ENCODE results near the gene EPHB2.
"Not testable (repeated sequence)": the region's sequence is repeated elsewhere in the genome, so short reads cannot be mapped to it uniquely, and the experiment has no call there.

Gene EPHB2

DNA sequence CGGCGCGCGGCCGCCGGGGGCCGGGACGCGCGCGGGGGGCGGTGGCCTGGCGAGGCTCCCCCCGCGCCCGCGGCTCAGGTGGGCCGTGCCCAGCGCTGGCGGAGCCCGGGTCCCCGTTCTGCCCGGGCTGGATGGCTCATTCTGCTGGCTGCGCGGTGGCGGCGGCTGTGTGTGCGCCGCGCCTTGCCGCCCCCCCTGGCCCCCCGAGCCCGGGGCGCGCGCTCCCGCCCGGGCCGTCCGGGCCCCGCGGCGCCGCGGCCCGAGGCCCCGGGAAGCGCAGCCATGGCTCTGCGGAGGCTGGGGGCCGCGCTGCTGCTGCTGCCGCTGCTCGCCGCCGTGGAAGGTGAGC lies at the start of gene EPHB2:
EPHB2 (plus strand) TSS at position 139 of the 349 bp plus-strand sequence; CDS start at position 283, 144 bp downstream.
- no peak for DNase-seq (ENCODE audit: low spot score)
- Mint-ChIP-seq H3K4me3 (peak within 1 kb of the TSS; percentile 59), H3K27ac (no peak within 1 kb of the TSS), H3K36me3 (ENCODE audit: low read depth) (no peaks in the 10 kb centered on the region), H3K9me3 (no peaks in the 10 kb centered on the region), H3K27me3 (ENCODE audit: low read depth) (peaks cover 56% of the 10 kb centered on the region), H3K4me1 (ENCODE audit: low read depth) (no peaks in the 10 kb centered on the region)

- no peak for DNase-seq (ENCODE audit: low spot score)
- Mint-ChIP-seq H3K4me1 (ENCODE audit: low read depth) (no peaks in the 10 kb centered on the region), H3K36me3 (ENCODE audit: low read depth) (no peaks in the 10 kb centered on the region), H3K4me3 (no peak overlapping the region), H3K27me3 (ENCODE audit: low read depth) (no peaks in the 10 kb centered on the region), H3K9me3 (no peaks in the 10 kb centered on the region), H3K27ac (no peak overlapping the region)
Observed at GRCh38 chr1:22661880-22662279, 48.8 kb upstream of the EPHB2 start.

DNA sequence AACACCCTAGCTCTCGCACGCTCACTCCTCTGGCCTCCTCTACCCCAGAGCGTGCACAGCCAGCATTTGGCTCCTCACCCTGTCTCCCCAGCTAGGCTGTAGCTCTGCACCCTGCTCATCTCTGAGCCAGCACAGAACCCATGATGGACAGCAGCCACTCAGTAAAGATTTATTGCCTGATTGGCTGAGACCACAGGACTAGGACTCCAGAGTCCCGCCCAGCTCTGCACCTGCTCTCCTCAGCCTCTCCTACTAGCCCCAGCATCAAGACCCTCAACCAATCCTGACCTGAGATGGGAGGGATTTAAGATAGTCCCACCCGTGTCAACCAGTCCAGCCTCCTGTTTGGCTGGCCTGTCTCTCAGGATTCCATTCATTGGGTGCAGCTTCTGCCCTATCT lies 48.3 kb upstream of the EPHB2 start:
- no peaks in the 10 kb centered on the region for H3K36me3 Mint-ChIP-seq (ENCODE audit: low read depth)
- DNase-seq (ENCODE audit: low spot score) = no peak
- H3K9me3 Mint-ChIP-seq = no peaks in the 10 kb centered on the region
- no peak overlapping the region for H3K27ac Mint-ChIP-seq
- H3K27me3 Mint-ChIP-seq (ENCODE audit: low read depth) = peaks cover under 1% of the 10 kb centered on the region
- H3K4me1 Mint-ChIP-seq (ENCODE audit: low read depth) = no peaks in the 10 kb centered on the region
- no peak overlapping the region for H3K4me3 Mint-ChIP-seq

GRCh38 chr1:22662986-22663408 lies 47.6 kb upstream of the EPHB2 start:
- Mint-ChIP-seq H3K4me3 (no peak overlapping the region), H3K27me3 (ENCODE audit: low read depth) (peaks cover 8% of the 10 kb centered on the region), H3K27ac (no peak overlapping the region), H3K9me3 (no peaks in the 10 kb centered on the region), H3K36me3 (ENCODE audit: low read depth) (no peaks in the 10 kb centered on the region), H3K4me1 (ENCODE audit: low read depth) (no peaks in the 10 kb centered on the region)
- no peak for DNase-seq (ENCODE audit: low spot score)

- H3K4me1 Mint-ChIP-seq (ENCODE audit: low read depth) = no peaks in the 10 kb centered on the region
- H3K9me3 Mint-ChIP-seq = no peaks in the 10 kb centered on the region
- H3K36me3 Mint-ChIP-seq (ENCODE audit: low read depth) = no peaks in the 10 kb centered on the region
- peaks cover 16% of the 10 kb centered on the region for H3K27me3 Mint-ChIP-seq (ENCODE audit: low read depth)
- no peak overlapping the region for H3K27ac Mint-ChIP-seq
- no peak for DNase-seq (ENCODE audit: low spot score)
- H3K4me3 Mint-ChIP-seq = no peak overlapping the region
Observed at GRCh38 chr1:22665752-22666151, 44.9 kb upstream of the EPHB2 start.

DNA sequence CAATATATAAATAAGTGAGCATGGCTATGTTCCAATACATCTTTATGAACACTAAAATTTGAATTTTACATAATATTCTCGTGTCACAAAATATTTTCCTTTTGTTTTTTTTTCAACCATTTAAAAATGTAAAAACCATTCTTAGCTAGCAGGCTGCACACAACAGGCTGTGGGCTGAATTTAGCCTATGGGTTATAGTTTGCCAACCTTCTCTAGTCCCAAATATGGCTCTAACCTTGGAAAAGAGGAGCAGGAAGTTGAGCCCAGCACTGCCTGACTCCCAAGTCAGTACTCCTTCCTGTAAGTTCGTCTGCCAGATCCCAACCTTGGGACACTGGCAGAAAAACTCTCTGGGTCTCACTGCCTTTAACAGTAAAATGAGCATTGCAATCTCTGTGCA lies 44.2 kb upstream of the EPHB2 start:
- Mint-ChIP-seq H3K27ac (no peak overlapping the region), H3K36me3 (ENCODE audit: low read depth) (no peaks in the 10 kb centered on the region), H3K27me3 (ENCODE audit: low read depth) (peaks cover 16% of the 10 kb centered on the region), H3K4me3 (no peak overlapping the region), H3K9me3 (no peaks in the 10 kb centered on the region), H3K4me1 (ENCODE audit: low read depth) (no peaks in the 10 kb centered on the region)
- DNase-seq (ENCODE audit: low spot score) = no peak

GRCh38 chr1:22668840-22669239 lies 41.8 kb upstream of the EPHB2 start:
- DNase-seq (ENCODE audit: low spot score); H3K9me3 Mint-ChIP-seq; H3K27ac Mint-ChIP-seq; H3K36me3 Mint-ChIP-seq (ENCODE audit: low read depth); H3K4me3 Mint-ChIP-seq; H3K4me1 Mint-ChIP-seq (ENCODE audit: low read depth): not testable (repeated sequence)
- peaks cover 16% of the 10 kb centered on the region for H3K27me3 Mint-ChIP-seq (ENCODE audit: low read depth)

DNA sequence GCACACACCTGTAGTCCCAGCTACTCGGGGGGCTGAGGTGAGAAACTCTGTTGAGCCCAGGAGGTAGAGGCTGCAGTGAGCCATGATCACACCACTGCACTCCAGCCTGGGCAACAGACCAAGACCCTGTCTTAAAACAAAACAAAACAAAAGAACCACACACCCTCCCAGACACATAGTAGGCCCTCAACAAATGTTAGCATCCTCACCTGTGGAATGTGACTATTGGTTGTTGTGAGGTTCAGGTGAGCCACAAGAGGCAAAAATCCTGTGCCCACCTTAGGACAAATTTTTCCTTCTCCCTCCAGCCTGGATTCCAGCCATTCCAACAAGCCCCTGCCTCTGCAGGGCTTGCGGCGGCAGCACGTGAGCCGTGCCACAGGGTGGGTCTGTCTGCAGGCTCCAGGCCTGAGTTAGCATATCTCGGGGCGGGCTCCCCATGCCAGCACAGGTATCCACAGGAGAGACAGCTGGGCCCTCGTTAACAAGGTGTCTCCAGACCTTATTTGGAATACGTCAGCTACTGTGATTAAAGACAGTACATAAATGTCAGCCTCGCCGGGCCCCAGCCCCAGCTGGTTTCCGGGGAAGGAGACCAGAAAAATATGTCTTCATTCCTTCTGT lies 40.2 kb upstream of the EPHB2 start:
- H3K4me3 Mint-ChIP-seq = no peak overlapping the region
- DNase-seq (ENCODE audit: low spot score) = no peak
- no peaks in the 10 kb centered on the region for H3K4me1 Mint-ChIP-seq (ENCODE audit: low read depth)
- no peaks in the 10 kb centered on the region for H3K9me3 Mint-ChIP-seq
- H3K27me3 Mint-ChIP-seq (ENCODE audit: low read depth) = peaks cover 22% of the 10 kb centered on the region
- H3K27ac Mint-ChIP-seq = no peak overlapping the region
- no peaks in the 10 kb centered on the region for H3K36me3 Mint-ChIP-seq (ENCODE audit: low read depth)

DNA sequence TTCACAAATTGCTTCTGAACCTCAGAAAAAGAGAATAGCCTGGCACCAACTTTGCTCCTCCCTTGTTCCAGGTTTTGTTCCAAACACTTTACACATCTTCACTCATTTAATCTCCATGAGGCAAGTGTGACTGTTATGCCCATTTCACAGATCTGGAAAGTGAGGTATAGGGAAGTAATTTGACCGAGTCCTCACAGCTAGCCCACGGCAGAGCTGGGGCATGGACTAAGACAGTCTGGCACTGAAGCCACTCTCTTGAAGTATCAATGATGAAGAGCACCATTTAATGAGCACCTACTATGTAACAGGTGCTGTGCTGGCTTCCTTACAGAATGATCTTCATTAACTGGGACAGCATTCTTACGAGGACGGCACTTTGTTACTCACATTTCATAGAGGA lies 38.6 kb upstream of the EPHB2 start:
- H3K36me3 Mint-ChIP-seq (ENCODE audit: low read depth) = no peaks in the 10 kb centered on the region
- no peak for DNase-seq (ENCODE audit: low spot score)
- H3K4me1 Mint-ChIP-seq (ENCODE audit: low read depth) = no peaks in the 10 kb centered on the region
- H3K4me3 Mint-ChIP-seq = no peak overlapping the region
- H3K9me3 Mint-ChIP-seq = no peaks in the 10 kb centered on the region
- H3K27me3 Mint-ChIP-seq (ENCODE audit: low read depth) = peaks cover 22% of the 10 kb centered on the region
- H3K27ac Mint-ChIP-seq = no peak overlapping the region

GRCh38 chr1:22673486-22674409 lies 36.9 kb upstream of the EPHB2 start:
- Mint-ChIP-seq H3K9me3 (no peaks in the 10 kb centered on the region), H3K36me3 (ENCODE audit: low read depth) (no peaks in the 10 kb centered on the region), H3K4me1 (ENCODE audit: low read depth) (no peaks in the 10 kb centered on the region), H3K4me3 (no peak overlapping the region), H3K27me3 (ENCODE audit: low read depth) (peaks cover 12% of the 10 kb centered on the region), H3K27ac (no peak overlapping the region)
- DNase-seq (ENCODE audit: low spot score) = peak; percentile 19

GRCh38 chr1:22674410-22674749 lies 36.3 kb upstream of the EPHB2 start:
- Mint-ChIP-seq H3K9me3 (no peaks in the 10 kb centered on the region), H3K4me3 (no peak overlapping the region), H3K27ac (no peak overlapping the region), H3K4me1 (ENCODE audit: low read depth) (no peaks in the 10 kb centered on the region), H3K27me3 (ENCODE audit: low read depth) (peaks cover 10% of the 10 kb centered on the region), H3K36me3 (ENCODE audit: low read depth) (no peaks in the 10 kb centered on the region)
- no peak for DNase-seq (ENCODE audit: low spot score)

DNA sequence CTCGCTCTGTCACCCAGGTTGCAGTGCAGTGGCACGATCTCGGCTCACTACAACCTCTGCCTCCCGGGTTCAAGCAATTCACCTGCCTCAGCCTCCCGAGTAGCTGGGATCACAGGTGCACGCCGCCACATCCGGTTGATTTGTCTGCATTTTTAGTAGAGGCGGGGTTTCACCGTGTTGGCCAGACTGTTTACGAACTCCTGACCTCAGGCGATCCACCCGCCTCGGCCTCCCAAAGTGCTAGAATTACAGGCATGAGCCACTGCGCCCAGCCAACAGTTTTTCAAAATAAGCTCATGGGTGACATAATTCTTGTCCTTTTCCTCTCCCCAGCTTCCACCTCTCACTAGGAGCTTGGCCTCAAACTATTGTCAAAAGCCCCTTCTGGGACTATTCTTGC lies 34.5 kb upstream of the EPHB2 start:
- H3K27ac Mint-ChIP-seq; DNase-seq (ENCODE audit: low spot score): not testable (repeated sequence)

DNA sequence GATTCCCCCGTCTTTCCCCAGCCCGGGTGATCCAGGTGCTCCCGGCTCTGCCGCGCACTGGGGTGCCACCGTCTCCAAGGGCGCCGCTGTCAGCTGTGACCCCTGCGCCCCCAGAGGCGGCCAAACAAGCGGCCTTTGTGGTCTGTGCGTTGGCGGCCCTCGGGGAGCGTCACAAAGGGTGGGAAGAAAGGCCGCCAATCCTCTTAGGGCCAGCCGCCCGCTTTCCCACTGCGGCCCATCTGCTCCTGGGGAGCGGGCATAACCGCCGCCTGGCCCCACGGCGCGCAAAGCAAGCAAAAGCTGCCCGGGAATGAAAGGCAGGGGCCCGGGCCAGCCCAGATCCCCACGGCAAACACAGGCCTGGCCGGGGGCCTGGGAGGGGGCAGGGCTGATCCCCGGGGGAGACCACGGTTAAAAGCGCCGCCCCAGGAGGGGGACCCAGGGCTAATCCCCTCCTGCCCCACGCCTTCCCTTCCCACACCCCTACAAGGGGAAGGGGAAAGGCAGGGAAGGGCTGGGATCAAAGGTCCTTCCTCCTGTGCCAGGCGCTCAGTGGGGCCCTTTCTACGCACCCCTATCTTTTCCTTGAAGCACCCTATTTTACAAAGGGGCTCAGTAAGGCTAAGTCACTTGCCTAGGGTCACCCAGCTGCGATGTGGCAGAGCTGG lies 33.6 kb upstream of the EPHB2 start:
- H3K4me1 Mint-ChIP-seq (ENCODE audit: low read depth) = no peaks in the 10 kb centered on the region
- H3K36me3 Mint-ChIP-seq (ENCODE audit: low read depth) = no peaks in the 10 kb centered on the region
- no peak for DNase-seq (ENCODE audit: low spot score)
- no peak overlapping the region for H3K27ac Mint-ChIP-seq
- no peak overlapping the region for H3K4me3 Mint-ChIP-seq
- no peaks in the 10 kb centered on the region for H3K9me3 Mint-ChIP-seq
- H3K27me3 Mint-ChIP-seq (ENCODE audit: low read depth) = peaks cover 6% of the 10 kb centered on the region

More for the DNA sequence above, 34.5 kb upstream of the EPHB2 start:
- not testable (repeated sequence) for H3K27me3 Mint-ChIP-seq (ENCODE audit: low read depth); H3K36me3 Mint-ChIP-seq (ENCODE audit: low read depth); H3K4me1 Mint-ChIP-seq (ENCODE audit: low read depth); H3K4me3 Mint-ChIP-seq; H3K9me3 Mint-ChIP-seq

All from T-helper 2 cell treated with Interferon-gamma antibody and Interleukin-4, amounts not matched to agents 5 μg/mL and 100 μg/mL, for 36 hours (primary cell).